Activated CD4-positive, alpha-beta T cell treated with anti-CD3 and anti-CD28 coated beads, Interleukin-2, amount 50 U/mL, for 48 hours (primary cell): ENCODE measurements around the gene FAM83E.
"Not testable (repeated sequence)": the region's sequence is repeated elsewhere in the genome, so short reads cannot be mapped to it uniquely, and the experiment has no call there.

ENCODE experiments used
- DNase-seq, 2 experiments: peaks; one replicate each; pipeline ENCODE4 v3.0.0-alpha.2; 2020

Gene FAM83E

GRCh38 chr19:48608798-48609263 is 6.0 kb downstream of the FAM83E start:
- DNase-seq, result peak in 1 of 2 experiments; percentile 59

- DNase-seq, result no peak
Measured at GRCh38 chr19:48607359-48607755, 7.5 kb downstream of the FAM83E start.

- no peak for DNase-seq
Measured at GRCh38 chr19:48606463-48607358, 8.2 kb downstream of the FAM83E start, which contains the start of gene SPACA4. Gene SPACA4, plus strand, starts transcription at chr19:48606742. Its CDS starts 237 bp downstream, at chr19:48606979.

- DNase-seq, result no peak
Measured at GRCh38 chr19:48603850-48604249, 11.0 kb downstream of the FAM83E start.

GRCh38 chr19:48603449-48603848 is 11.4 kb downstream of the FAM83E start:
- DNase-seq, result no peak

GRCh38 chr19:48603001-48603400 is 11.9 kb downstream of the FAM83E start:
- DNase-seq, result no peak

- DNase-seq, result no peak
Measured at GRCh38 chr19:48600679-48601417, 14.0 kb downstream of the FAM83E start.

GRCh38 chr19:48598996-48599700 is 15.7 kb downstream of the FAM83E start:
- no peak for DNase-seq

GRCh38 chr19:48596679-48597465 is 18.0 kb downstream of the FAM83E start:
- DNase-seq, result peak; percentile 48 to 51

GRCh38 chr19:48596237-48596636 is 18.6 kb downstream of the FAM83E start:
- no peak for DNase-seq

GRCh38 chr19:48595833-48596232 is 19.0 kb downstream of the FAM83E start:
- DNase-seq, result no peak

- no peak for DNase-seq
Measured at GRCh38 chr19:48595171-48595570, 19.7 kb downstream of the FAM83E start.

GRCh38 chr19:48591021-48591420 is 23.9 kb downstream of the FAM83E start:
- DNase-seq, result no peak

GRCh38 chr19:48588670-48589401 is 26.0 kb downstream of the FAM83E start:
- DNase-seq, result peak; percentile 91 to 92

GRCh38 chr19:48587387-48587786 is 27.5 kb downstream of the FAM83E start:
- no peak for DNase-seq

- no peak for DNase-seq
Measured at GRCh38 chr19:48582168-48582567, 32.7 kb downstream of the FAM83E start.

GRCh38 chr19:48578891-48579290 is 36.0 kb downstream of the FAM83E start:
- DNase-seq, result no peak

GRCh38 chr19:48577908-48578307 is 37.0 kb downstream of the FAM83E start:
- not testable (repeated sequence) for DNase-seq

- no peak for DNase-seq
Measured at GRCh38 chr19:48575931-48576622, 38.8 kb downstream of the FAM83E start.

GRCh38 chr19:48573163-48573505 is 41.7 kb downstream of the FAM83E start:
- DNase-seq, result no peak
